Prostate gland (tissue), 2 donors: ENCODE data around the gene FIGN.

Source experiments
- POLR2AphosphoS5 ChIP-seq: sonication (generic); formaldehyde crosslinking; IDR thresholded peaks from one replicate; pipeline ENCODE4 v1.6.1; 2017; ENCODE audit warnings: antibody characterized with exemption
- TF ChIP-seq, protein P1 (sequence below), 4 experiments: fragments of 200-600 bp in 2 of 4; fragments of 450-650 bp in 2 of 4; sonication (generic) in 2 of 4; IDR thresholded peaks; 1 replicate in 3 of 4; 2 replicates in 1 of 4; pipeline ENCODE4 v1.5.1; 2016 to 2019; ENCODE audit warnings: antibody characterized with exemption in 4 of 4, mild to moderate bottlenecking in 2 of 4, moderate library complexity in 2 of 4

DNA sequence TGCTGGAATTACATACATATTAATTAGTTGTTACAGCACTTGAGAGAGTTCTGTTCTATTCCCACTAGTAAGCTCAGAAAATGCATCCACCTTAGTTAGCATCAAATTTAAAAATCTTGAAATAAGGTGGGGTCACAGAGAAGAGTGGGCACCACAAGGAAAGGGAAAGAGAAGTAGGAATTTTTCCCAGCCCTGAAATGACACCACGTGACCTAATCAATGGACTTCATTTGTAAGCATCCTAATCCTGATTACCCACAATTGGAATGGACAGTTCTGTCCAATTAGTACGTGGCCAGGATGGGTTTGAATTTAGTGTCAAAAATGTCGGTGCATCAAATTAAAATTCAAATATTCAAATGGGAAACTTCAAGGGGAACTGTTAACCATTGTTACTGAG, 186.8 kb downstream of the FIGN start:
- TF ChIP-seq, protein P1, sequence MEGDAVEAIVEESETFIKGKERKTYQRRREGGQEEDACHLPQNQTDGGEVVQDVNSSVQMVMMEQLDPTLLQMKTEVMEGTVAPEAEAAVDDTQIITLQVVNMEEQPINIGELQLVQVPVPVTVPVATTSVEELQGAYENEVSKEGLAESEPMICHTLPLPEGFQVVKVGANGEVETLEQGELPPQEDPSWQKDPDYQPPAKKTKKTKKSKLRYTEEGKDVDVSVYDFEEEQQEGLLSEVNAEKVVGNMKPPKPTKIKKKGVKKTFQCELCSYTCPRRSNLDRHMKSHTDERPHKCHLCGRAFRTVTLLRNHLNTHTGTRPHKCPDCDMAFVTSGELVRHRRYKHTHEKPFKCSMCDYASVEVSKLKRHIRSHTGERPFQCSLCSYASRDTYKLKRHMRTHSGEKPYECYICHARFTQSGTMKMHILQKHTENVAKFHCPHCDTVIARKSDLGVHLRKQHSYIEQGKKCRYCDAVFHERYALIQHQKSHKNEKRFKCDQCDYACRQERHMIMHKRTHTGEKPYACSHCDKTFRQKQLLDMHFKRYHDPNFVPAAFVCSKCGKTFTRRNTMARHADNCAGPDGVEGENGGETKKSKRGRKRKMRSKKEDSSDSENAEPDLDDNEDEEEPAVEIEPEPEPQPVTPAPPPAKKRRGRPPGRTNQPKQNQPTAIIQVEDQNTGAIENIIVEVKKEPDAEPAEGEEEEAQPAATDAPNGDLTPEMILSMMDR (IDR thresholded peaks at IDR 0.05), result no peak
- no peak for TF ChIP-seq POLR2AphosphoS5
